ENCODE results near the gene LYZL1. TPM values are rescaled to one million over a fixed set of nuclear protein-coding genes. Genes with fewer than 3 reads are reported as not detected.

LYZL1 gene
- total and polyA plus RNA-seq, 12 donors: not detected

GRCh38 chr10:29313071-29313470 lies 24.2 kb downstream of the LYZL1 start:
- WGBS, 4 donors: 79 to 99% (median 95%) methylated on average over 3 of the region's 3 CpGs
- intact Hi-C loops (cut with DNase I): no loop called here
- Histone ChIP-seq H3K9me3 (replicated peaks in 1 of 3) (no peaks in the 10 kb centered on the region), H3K4me1 (replicated peaks in 1 of 2) (no peaks in the 10 kb centered on the region), H3K36me3 (replicated peaks in 1 of 2) (no peaks in the 10 kb centered on the region), H3K27ac (no peak overlapping the region), H3K4me3 (no peak overlapping the region), H3K27me3 (no peaks in the 10 kb centered on the region)
- DNase-seq: no peak
- TF ChIP-seq CTCF (IDR thresholded peaks at IDR 0.05): no peak
- TF ChIP-seq POLR2A (IDR thresholded peaks at IDR 0.05): no peak

GRCh38 chr10:29314726-29315125 lies 25.9 kb downstream of the LYZL1 start:
- no peaks in the 10 kb centered on the region for H3K9me3 ChIP-seq (replicated peaks in 1 of 3)
- no peak for DNase-seq
- no peaks in the 10 kb centered on the region for H3K4me1 ChIP-seq (replicated peaks in 1 of 2)
- 83 to 94% (median 86%) methylated on average over 8 of the region's 8 CpGs for WGBS, 4 donors
- no peak for TF ChIP-seq CTCF (IDR thresholded peaks at IDR 0.05)
- TF ChIP-seq POLR2A (IDR thresholded peaks at IDR 0.05): no peak
- no peak overlapping the region for H3K4me3 ChIP-seq
- no peak overlapping the region for H3K27ac ChIP-seq
- intact Hi-C loops (cut with DNase I): loop anchor here in 1 of 2 donors (5.0 kb wide), 1 partner anchor 662 kb away; no protein-coding TSS in a partner anchor
- no peaks in the 10 kb centered on the region for H3K27me3 ChIP-seq
- no peaks in the 10 kb centered on the region for H3K36me3 ChIP-seq (replicated peaks in 1 of 2)

- WGBS, 4 donors: 93 to 97% (median 94%) methylated on average over 5 of the region's 5 CpGs
- H3K4me1 ChIP-seq (replicated peaks in 1 of 2): no peaks in the 10 kb centered on the region
These were observed 26.9 kb downstream of the LYZL1 start for GRCh38 chr10:29315814-29316213.

GRCh38 chr10:29316308-29317026 lies 27.6 kb downstream of the LYZL1 start:
- Histone ChIP-seq H3K9me3 (replicated peaks in 1 of 3) (no peaks in the 10 kb centered on the region), H3K27ac (no peak overlapping the region), H3K4me1 (replicated peaks in 1 of 2) (no peaks in the 10 kb centered on the region), H3K36me3 (replicated peaks in 1 of 2) (no peaks in the 10 kb centered on the region), H3K4me3 (no peak overlapping the region), H3K27me3 (no peaks in the 10 kb centered on the region)
- TF ChIP-seq POLR2A (IDR thresholded peaks at IDR 0.05) (no peak), CTCF (IDR thresholded peaks at IDR 0.05) (no peak)
- intact Hi-C loops (cut with DNase I): loop anchor here in 1 of 2 donors (5.0 kb wide), 1 partner anchor 664 kb away; no protein-coding TSS in a partner anchor
- 78 to 84% (median 82%) methylated on average over 8 of the region's 8 CpGs for WGBS, 4 donors
- no peak for DNase-seq

More at GRCh38 chr10:29315814-29316213, 26.9 kb downstream of the LYZL1 start:
- Histone ChIP-seq H3K27ac (no peak overlapping the region), H3K27me3 (no peaks in the 10 kb centered on the region), H3K9me3 (replicated peaks in 1 of 3) (no peaks in the 10 kb centered on the region), H3K36me3 (replicated peaks in 1 of 2) (no peaks in the 10 kb centered on the region), H3K4me3 (no peak overlapping the region)
- DNase-seq: no peak
- TF ChIP-seq CTCF (IDR thresholded peaks at IDR 0.05) (no peak), POLR2A (IDR thresholded peaks at IDR 0.05) (no peak)
- intact Hi-C loops (cut with DNase I): loop anchor here in 1 of 2 donors (5.0 kb wide), 1 partner anchor 664 kb away; no protein-coding TSS in a partner anchor
